ENCODE measurements around the gene WDR75.
"Not testable (repeated sequence)": the region's sequence is repeated elsewhere in the genome, so short reads cannot be mapped to it uniquely, and the experiment has no call there.

Gene WDR75

DNA sequence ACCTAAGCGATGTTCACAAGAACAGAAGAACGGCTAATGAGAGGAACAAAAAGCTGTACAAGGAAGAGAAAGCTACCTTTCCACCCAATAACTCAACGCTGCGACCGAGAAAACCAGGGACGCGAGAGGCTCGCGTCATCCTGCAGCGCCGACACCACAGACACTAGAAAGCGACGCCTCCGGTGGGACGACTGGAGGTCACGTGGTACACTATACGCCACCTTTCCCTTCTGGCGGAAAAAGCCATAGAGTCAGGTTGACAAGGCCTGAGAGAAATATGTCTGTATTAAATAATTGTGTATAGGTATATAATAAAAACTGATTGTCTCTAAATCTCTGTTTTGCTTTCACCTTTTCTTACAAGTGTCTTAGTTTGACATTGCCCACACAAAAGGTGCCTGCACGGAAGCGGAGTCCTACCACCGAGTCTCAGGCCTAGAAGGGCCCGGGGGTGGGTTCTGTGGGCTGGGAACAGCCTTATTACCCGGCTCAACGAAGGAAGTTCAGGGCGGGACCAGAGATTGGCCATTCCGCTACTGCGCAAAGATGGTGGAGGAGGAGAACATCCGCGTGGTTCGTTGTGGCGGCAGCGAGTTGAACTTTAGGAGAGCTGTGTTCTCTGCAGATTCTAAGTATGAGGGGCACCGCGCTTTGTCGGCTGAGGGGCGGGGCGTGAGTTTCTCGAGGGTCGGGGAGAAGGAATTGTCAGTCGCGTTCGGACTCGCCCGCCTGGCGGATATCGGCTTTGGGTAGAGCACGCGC lies at the start of gene WDR75:
TSS of gene WDR75 (plus strand) at position 528 of the 762 bp plus-strand sequence. CDS start at position 547, 19 bp downstream.
- DNase-seq = peak; percentile 83

DNA sequence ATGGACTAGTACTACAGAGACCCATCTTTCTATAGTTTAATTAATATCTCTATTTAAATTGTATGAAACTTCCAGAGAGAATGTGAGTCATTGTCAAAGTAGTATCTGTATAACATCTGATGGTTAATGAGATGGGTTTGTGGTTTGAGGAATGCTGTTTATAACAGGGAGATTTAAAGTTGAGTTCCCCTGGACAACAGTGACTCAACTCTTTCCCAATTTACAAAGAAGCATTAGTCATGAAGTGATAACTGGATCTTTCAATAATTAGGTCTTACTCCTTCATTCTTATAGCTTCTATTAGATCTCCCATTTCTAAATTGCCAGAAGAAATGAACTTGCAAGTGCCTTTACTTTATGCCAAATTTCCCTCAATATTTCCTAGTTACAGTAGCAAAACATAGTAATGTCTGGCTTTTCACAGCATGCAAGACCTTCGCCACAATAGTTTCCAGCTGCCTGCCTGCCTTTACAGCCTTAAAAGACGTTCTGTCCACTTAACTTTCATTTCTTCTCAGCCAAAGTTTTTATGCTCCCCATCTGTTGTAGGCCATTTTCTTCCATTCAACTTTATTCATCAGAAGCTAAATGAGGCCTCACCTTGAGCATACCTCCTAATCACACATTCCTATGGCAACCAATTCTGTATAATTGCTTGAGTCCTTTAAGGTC lies 47.7 kb upstream of the WDR75 start:
- DNase-seq = no peak

DNA sequence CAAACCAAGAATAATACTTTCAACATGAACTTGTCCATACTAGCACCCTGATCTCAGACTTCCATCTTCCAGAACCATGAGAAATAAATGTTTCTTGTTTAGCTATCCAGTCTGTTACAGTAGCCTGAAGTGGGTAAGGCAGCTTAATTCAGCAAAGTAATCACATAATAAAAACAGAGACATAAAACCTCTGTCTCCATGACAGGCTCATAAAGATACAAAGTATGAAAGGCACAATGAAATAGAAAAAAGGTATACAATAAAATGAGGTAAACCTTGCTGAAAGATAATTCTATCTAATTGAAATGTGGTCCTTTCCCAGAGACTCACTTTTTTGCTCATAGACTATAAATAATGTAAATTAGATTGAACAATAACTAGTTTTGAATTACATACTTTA lies 46.7 kb upstream of the WDR75 start:
- DNase-seq = no peak

DNA sequence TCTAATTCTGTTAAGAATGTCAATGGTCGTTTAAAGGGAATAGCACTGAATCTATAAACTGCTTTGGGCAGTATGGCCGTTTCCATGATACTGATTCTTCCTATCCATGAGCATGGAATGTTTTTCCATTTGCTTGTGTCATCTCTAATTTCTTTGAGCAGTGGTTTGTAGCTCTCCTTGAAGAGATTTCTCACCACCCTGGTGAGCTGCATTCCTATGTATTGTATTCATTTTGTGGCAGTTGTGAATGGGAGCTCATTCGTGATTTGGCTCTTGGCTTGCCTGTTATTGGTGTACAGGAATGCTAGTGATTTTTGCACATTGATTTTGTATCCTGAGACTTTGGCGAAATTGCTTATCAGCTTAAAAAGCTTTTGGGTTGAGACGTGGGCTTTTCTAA lies 38.3 kb upstream of the WDR75 start:
- DNase-seq = no peak

DNA sequence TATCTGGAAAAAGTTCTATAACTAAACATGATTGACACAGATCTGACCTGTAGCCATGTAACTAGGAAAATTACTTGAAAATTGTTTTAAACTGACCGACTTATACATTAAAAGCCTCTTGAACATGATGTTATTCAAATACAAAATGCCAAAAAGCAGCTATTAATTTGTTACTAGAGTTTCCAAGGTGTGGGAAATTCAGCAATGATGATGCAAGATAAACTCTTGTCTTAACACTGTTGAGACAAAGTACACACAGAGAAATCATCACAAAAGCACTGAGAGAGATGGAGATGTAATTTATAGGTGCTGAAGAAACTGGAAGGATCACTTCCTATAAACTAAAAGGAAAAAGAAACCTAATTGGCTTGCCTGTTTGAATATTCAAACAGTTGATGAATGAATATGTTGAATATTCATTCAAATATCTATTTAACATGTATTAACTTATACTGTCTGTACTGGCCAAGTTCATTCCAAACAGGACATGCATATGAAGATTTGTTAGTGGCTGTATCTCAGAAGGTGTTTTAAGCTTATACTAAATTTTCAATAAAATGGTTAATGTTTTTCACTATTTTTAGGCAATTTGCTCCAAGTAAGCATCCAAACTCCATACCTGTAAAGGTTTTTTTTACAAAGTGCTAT lies 34.6 kb upstream of the WDR75 start:
- no peak for DNase-seq

DNA sequence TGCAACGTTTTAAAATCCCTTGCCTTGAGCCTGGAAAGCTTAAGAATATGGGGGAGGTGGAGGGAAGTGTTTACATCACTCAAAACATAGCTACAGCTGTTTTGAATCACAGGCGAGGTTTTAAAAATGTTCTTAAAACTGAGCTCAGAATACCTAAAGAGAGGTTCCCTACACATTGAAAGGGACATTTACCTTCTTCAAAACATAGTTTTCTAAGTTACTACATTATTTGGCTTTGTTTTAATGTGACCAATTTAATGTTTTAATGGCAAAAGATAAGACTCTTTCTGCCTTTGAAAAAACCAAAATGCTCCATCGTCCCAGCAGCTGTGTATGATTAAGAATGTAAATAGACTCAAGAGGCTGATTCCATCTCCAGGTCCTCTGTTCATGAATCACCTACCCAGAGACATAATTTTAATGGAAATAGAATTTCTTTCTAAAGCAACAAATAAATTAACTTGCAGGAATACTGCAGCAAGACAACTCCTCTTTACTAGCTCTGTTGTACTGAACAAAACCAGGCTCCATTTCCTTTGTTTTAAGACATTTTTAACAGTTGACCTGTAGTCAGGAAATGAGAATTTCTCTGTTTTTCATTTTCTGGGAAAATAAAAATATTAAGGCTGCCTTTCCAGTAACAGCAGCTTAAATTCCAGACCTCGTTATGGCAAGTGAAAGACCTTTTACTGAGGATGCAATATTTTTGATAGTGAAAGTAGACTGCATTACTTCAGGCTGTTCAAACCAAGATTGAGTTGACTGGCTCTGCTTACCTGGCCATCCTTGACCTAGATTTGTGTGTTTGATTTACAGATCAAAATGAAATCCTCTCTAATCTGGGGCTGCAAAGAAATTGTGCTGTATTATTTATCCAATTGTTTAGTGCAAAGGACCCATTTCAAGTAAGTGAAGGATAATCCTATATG lies 33.7 kb upstream of the WDR75 start:
- no peak for DNase-seq

DNA sequence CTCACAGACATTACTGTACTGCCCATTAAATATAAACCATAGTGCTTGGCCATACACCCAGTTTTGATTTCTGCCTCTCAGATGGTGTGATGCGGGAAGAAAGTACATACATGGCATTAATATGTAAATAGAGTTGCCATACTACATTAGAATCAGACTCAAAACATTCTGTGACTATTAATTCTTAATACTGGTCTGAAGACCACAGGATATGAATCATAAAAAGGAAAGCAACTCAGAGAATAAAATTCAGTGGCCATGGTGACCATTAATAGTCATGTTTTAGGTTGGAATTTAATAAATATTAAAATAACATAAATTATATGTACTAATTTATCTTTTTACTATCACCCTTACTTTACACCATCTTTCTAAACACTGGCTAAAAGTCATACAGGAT lies 33.0 kb upstream of the WDR75 start:
- no peak for DNase-seq

DNA sequence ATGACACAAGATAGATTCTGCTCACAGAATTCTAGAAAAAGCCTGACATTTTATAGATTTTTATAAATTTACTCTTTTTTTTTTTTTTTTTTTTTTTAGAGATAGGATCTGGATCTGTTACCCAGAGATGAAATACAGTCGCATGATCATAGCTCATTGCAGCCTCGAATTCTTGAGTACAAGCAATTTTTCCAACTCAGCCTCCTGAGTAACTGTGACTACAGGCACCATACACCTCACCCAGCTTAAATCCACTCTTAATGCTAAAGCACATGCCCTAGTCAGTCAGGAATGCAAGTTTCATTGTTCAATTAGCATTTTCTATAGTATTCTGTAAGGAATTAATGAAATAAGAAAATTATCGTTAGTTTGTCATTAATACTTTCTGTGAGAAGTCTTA lies 32.1 kb upstream of the WDR75 start:
- DNase-seq = no peak

DNA sequence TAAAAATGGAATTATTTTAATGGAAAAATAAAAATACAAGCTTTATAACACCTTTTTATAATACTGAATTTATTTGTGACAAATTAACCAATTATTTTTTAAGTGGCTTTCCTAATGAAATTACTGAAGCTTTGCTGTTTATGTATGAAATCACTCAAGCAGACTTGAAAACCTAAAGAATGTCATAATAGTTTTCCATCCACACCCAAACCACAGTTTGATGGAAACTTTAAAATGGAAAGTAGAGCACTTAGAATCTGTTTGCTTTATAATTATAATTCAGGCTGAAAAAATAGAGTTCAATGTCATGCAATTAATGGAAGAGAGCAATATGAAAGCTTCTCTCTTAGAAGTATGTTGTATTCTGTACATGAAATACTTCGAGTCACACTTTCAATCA lies 31.6 kb upstream of the WDR75 start:
- no peak for DNase-seq

DNA sequence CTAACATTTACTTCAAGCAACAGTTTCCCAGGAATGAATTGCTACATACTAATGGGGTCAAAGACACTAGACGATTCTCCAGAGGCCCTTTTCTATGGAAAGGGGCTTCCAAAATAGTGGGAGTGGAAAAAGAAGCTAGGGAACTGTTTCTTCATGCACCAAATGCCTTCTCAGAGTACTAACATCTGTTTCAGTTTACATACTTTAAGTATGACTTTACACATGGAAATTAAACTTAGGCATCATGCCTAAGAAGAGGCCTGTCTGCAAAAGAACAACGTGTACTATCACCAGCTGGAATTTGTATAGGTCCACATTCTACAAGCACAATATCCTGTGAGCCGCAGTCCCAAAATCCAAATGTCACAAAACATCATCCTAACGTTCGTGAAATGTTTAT lies 29.4 kb upstream of the WDR75 start:
- no peak for DNase-seq

DNA sequence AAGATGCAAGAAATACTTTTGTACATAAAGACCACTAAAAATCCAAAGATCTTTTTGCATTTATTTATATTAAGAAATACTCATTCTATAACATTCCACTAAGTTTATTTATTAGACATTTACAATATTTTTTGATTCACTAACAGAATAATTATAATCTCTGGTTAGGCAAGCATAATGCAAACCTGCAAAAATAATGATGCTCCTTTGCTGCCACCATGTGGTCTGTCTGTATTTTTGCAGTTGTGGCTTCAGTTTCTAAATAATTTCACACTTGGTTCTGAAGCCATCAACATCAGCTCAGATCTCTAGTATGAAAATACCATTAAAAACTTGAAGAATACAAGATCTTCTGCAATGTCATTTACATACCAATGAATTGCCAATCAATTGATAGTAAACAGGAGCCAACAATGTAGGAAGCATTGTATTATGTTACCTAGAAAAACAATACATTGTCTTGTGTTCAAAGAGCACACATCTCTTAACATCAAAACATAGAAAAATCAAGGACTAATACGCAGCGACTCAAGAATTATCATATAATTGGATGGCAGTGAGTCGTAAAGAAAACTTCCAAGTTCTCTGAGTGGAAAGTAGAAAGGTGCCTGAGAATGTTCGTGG lies 28.8 kb upstream of the WDR75 start:
- no peak for DNase-seq

DNA sequence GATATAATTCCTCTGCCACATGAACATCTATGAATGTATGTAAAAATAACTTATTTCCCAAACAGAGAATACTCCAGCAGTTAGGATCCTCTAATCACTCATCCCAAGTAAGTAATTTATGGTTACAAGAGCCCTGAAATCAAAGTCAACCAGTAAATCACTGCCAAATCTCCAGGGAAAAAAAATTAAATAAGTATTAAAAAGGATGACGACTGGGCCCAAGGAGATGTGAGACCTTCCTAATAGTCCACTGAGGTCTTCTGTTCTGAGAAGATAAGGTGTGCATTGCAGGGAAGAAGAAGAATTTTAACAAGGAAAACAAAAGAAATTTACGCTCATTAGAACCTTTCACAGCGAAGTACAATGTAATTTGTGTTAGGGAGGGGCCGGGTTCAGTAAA lies 28.0 kb upstream of the WDR75 start:
- DNase-seq = no peak

DNA sequence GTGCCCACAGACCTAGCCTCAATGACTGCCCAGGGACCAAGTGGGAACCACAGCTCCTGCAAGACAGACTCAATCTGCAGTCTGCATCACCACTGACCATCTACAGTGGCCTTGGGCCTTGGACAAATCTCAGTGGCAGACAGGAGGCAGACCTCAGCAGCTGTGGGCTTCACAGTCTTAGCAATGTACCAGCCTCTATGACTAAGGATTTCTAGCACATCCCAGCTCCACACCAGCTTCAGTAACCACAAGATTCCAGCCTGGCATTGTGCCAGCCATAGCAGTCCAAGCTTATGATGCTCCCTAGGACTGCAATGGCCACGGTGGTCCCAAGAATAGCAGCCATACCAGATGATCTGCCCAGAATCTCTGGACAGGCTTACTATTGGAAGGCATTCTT lies 19.6 kb upstream of the WDR75 start:
- no peak for DNase-seq

DNA sequence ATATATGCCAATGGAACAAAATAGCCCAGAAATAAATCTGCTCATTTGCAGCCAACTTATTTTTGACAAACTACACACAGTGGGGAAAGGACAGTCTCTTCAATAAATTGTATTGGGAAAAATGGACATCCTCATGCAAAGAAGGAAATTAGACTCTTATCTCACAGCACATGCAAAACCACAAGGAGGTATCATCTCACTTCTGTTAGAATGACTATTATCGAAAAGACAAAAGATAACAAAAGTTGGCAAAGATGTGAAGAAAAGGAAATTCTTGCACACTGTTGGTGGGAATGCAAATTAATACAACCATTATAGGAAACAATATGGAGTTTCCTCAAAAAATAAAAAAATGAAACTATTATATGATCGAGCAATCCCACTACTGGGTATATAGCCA lies 16.3 kb upstream of the WDR75 start:
- no peak for DNase-seq

DNA sequence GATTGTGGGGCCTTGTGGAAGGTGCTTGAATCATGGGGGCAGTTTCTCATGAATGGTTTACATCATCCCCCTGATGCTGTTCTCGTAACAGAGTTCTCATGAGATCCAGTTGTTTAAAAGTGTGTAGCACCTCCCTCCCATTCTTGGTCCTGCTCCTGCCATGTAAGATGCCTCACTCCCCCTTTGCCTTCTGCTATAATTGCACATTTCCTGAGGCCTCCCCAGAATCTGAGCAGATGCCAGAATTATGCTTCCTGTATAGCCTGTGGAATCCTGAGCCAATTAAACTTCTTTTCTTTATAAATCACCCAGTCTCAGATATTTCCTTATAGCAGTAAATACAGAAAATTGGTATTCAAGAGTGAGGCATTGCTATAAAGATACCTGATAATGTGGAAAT lies 15.6 kb upstream of the WDR75 start:
- DNase-seq = no peak

DNA sequence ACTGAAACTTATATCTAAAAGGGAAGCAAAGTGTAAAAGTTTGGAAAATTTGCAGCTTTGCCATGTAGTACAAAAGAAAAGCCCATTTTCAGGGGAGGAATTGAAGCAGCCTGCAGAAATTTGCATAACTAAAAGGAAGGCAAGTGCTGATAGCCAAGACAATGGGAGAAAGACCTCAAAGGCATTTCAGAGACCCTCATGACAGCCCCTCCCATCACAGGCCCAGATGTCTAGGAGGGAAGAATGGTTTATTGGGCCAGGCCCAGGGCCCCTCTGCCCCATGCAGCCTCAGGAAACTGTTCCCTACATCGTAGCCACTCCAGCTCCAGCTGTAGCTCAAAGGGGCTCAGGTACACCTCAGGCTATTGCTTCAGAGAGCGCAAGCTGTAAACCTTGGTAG lies 14.4 kb upstream of the WDR75 start:
- DNase-seq = no peak

DNA sequence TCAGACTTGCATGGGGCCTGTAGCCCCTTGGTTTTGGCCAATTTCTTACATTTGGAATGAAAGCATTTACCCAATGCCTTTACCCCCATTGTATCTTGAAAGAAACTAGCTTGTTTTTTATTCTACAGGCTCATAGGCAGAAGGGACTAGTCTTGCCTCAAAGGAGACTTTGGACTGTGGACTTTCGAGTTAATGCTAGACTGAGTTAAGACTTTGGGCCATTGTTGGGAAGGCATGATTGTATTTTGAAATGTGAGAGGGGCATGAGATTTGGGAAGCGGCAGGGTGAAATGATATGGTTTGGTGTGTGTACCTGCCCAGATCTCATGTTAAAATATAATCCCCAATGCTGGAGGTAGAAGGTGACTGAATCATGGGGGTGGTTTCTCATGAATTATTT lies 13.4 kb upstream of the WDR75 start:
- DNase-seq = no peak

DNA sequence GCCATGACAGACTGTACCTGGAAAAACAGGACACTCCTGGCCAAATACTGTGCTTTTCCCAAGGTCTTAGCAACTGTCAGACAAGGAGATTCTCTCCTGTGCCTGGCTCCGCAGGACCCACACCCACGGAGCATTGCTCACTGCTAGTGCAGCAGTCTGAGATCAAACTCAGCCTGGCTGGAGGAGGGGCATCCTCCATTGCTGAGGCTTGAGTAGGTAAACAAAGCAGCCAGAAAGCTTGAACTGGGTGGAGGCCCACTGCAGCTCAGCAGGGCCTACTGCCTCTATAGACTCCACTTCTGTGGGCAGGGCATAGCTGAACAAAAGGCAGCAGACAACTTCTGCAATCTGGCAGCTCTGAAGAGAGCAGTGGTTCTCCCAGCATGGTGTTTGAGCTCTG lies 10.8 kb upstream of the WDR75 start:
- not testable (repeated sequence) for DNase-seq

DNA sequence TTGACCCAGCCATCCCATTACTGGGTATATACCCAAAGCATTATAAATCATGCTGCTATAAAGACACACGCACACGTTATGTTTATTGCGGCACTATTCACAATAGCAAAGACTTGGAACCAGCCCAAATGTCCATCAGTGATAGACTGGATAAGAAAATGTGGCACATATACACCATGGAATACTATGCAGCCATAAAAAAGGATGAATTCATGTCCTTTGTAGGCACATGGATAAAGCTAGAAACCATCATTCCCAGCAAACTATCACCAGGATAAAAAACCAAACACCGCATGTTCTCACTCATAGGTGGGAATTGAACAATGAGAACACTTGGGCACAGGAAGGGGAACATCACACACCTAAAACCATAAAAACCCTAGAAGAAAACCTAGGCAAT lies 5.5 kb upstream of the WDR75 start:
- DNase-seq = not testable (repeated sequence)

DNA sequence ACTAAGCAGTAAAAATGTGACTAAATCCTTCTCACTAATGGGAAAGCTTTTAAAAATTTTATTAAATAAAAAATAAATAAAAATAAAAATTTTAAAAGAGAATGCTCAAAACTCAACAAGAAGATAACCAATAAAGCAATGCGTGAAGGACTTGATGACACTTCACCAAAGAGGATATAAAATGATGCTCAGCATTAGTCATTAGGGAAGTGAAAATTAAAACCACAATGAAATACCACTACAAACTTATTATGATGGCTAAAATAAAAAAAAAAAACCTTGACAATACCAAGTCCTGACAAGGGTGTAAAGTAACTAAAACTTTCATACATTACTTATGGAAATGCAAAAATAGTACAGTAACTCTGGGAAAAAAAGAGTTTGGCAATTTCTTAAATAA lies 3.3 kb upstream of the WDR75 start:
- DNase-seq = no peak

DNA sequence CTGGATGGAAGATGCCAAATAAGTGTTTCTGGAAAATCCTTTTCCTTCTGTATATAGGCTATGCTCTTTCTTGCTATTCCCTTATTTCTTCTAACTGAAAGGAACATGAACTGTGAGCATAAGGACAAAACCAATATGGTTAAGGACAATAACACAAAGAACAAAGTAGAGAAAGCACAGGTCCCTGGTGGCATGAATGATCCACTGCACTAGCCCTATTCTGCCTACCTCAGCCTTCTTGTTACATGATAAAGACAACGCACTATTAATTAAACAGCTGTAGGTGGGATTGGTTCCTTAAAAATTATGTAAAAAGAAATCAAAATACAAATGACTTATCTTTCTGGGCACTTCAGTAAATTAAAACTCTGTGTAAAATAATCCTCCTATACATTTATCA lies 1.9 kb upstream of the WDR75 start:
- no peak for DNase-seq

DNA sequence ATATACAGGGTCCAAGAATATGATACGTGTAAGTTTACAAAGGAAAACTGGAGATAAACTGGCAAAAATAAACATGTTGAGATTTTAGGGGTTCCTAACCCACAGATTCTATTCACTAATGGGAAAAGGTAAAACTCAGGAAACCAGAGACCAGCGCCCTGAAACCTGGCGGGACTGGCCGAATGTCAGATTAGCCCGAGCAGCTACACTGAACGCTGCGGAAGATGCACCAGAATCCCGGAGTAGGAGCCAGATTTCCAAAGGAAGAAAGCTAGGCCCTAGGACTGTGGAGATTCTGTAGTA lies 679 bp upstream of the WDR75 start:
- no peak for DNase-seq

DNA sequence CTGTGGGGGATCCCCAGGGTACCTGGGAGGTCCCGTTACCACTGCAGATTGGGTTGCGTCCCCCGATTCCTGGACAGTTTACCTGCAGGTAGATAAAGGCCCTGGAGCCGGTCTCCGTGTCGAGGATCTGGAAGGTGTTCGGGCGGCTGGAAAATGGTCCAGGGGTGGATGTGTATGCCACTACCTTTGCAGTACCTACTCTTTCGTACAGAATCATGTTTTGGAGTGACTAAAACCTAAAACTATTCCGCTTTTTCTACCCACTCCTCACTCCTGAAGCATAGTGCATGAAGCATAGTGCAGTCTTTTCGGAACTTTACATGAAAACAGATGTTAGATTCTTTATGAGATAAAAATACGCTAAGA lies 418 bp downstream of the WDR75 start:
- DNase-seq = no peak

Measured in NCI-H1092 (cell line).